ENCODE measurements around the gene MTERF2. TPM values are rescaled to one million over a fixed set of nuclear protein-coding genes. Genes with fewer than 3 reads are reported as not detected.
"Not testable (repeated sequence)": the region's sequence is repeated elsewhere in the genome, so short reads cannot be mapped to it uniquely, and the experiment has no call there.

Gene MTERF2
- 1 to 10 TPM; 6.8 to 7.9 TPM for total RNA-seq

- peak; percentile 98 for ATAC-seq (ENCODE audit: low read depth)
- no peaks in the 10 kb centered on the region for H3K9me3 Mint-ChIP-seq
- H3K27ac Mint-ChIP-seq: peak within 1 kb of the TSS; percentile 82
- H3K4me3 Mint-ChIP-seq: peak within 1 kb of the TSS; percentile 90
- H3K27me3 Mint-ChIP-seq: no peaks in the 10 kb centered on the region
- H3K4me1 Mint-ChIP-seq: peaks cover 24% of the 10 kb centered on the region
- POLR2A ChIA-PET: interaction anchor here (2.1 kb wide), 1 partner anchor 31 kb away, joined by 11 read pairs; the partner anchor contains the start of gene TMEM263
- H3K36me3 Mint-ChIP-seq: peaks cover 21% of the 10 kb centered on the region
- peak; percentile 81 for DNase-seq
Measured at GRCh38 chr12:106986625-106987389, at the start of gene MTERF2. MTERF2 (minus strand) TSS chr12:106987146; CDS start chr12:106978714, 8,432 bp downstream.

- peaks cover 6% of the 10 kb centered on the region for H3K4me1 Mint-ChIP-seq
- H3K4me3 Mint-ChIP-seq: no peak overlapping the region
- ATAC-seq (ENCODE audit: low read depth) (no peak), DNase-seq (no peak)
- no peak overlapping the region for H3K27ac Mint-ChIP-seq
- H3K27me3 Mint-ChIP-seq: no peaks in the 10 kb centered on the region
- POLR2A ChIA-PET: no interaction called here
- peaks cover 5% of the 10 kb centered on the region for H3K9me3 Mint-ChIP-seq
- peaks cover 16% of the 10 kb centered on the region for H3K36me3 Mint-ChIP-seq
Measured at GRCh38 chr12:107035733-107036132, 48.8 kb upstream of the MTERF2 start.

- ATAC-seq (ENCODE audit: low read depth) (no peak), DNase-seq (no peak)
- Mint-ChIP-seq H3K36me3 (peaks cover 13% of the 10 kb centered on the region), H3K27ac (no peak overlapping the region), H3K27me3 (no peaks in the 10 kb centered on the region), H3K4me3 (no peak overlapping the region), H3K4me1 (peaks cover 4% of the 10 kb centered on the region), H3K9me3 (peaks cover 2% of the 10 kb centered on the region)
- POLR2A ChIA-PET: no interaction called here
Measured at GRCh38 chr12:107033758-107034739, 47.1 kb upstream of the MTERF2 start.

GRCh38 chr12:107032266-107032665 lies 45.3 kb upstream of the MTERF2 start:
- no peak overlapping the region for H3K27ac Mint-ChIP-seq
- H3K4me3 Mint-ChIP-seq: no peak overlapping the region
- H3K4me1 Mint-ChIP-seq: peaks cover 4% of the 10 kb centered on the region
- POLR2A ChIA-PET: no interaction called here
- ATAC-seq (ENCODE audit: low read depth): no peak
- DNase-seq: no peak
- H3K9me3 Mint-ChIP-seq: peaks cover 1% of the 10 kb centered on the region
- H3K36me3 Mint-ChIP-seq: peaks cover 7% of the 10 kb centered on the region
- no peaks in the 10 kb centered on the region for H3K27me3 Mint-ChIP-seq

- H3K9me3 Mint-ChIP-seq: no peaks in the 10 kb centered on the region
- peaks cover 4% of the 10 kb centered on the region for H3K4me1 Mint-ChIP-seq
- POLR2A ChIA-PET: no interaction called here
- ATAC-seq (ENCODE audit: low read depth): no peak
- H3K27ac Mint-ChIP-seq: no peak overlapping the region
- H3K4me3 Mint-ChIP-seq: no peak overlapping the region
- DNase-seq: no peak
- no peaks in the 10 kb centered on the region for H3K27me3 Mint-ChIP-seq
- H3K36me3 Mint-ChIP-seq: no peaks in the 10 kb centered on the region
Measured at GRCh38 chr12:107031061-107031460, 44.1 kb upstream of the MTERF2 start.

- Mint-ChIP-seq H3K27ac (no peak overlapping the region), H3K9me3 (no peaks in the 10 kb centered on the region), H3K4me1 (peaks cover 4% of the 10 kb centered on the region), H3K27me3 (no peaks in the 10 kb centered on the region), H3K36me3 (no peaks in the 10 kb centered on the region), H3K4me3 (no peak overlapping the region)
- POLR2A ChIA-PET: no interaction called here
- DNase-seq (no peak), ATAC-seq (ENCODE audit: low read depth) (no peak)
Measured at GRCh38 chr12:107029081-107029480, 42.1 kb upstream of the MTERF2 start.

GRCh38 chr12:107027636-107028053 lies 40.7 kb upstream of the MTERF2 start:
- peaks cover 4% of the 10 kb centered on the region for H3K4me1 Mint-ChIP-seq
- POLR2A ChIA-PET: no interaction called here
- no peak for ATAC-seq (ENCODE audit: low read depth)
- H3K36me3 Mint-ChIP-seq: no peaks in the 10 kb centered on the region
- no peaks in the 10 kb centered on the region for H3K27me3 Mint-ChIP-seq
- H3K4me3 Mint-ChIP-seq: no peak overlapping the region
- no peak overlapping the region for H3K27ac Mint-ChIP-seq
- no peaks in the 10 kb centered on the region for H3K9me3 Mint-ChIP-seq
- no peak for DNase-seq

- Mint-ChIP-seq H3K9me3 (no peaks in the 10 kb centered on the region), H3K4me3 (no peak overlapping the region), H3K36me3 (no peaks in the 10 kb centered on the region), H3K27me3 (no peaks in the 10 kb centered on the region), H3K27ac (no peak overlapping the region), H3K4me1 (peaks cover 4% of the 10 kb centered on the region)
- no peak for ATAC-seq (ENCODE audit: low read depth)
- no peak for DNase-seq
- POLR2A ChIA-PET: no interaction called here
Measured at GRCh38 chr12:107026806-107027635, 40.1 kb upstream of the MTERF2 start.

- POLR2A ChIA-PET; ATAC-seq (ENCODE audit: low read depth); DNase-seq; H3K27me3 Mint-ChIP-seq; H3K9me3 Mint-ChIP-seq; H3K27ac Mint-ChIP-seq; H3K36me3 Mint-ChIP-seq; H3K4me1 Mint-ChIP-seq; H3K4me3 Mint-ChIP-seq: not testable (repeated sequence)
Measured at GRCh38 chr12:107026356-107026755, 39.4 kb upstream of the MTERF2 start.

GRCh38 chr12:107025671-107026070 lies 38.7 kb upstream of the MTERF2 start:
- no peak for ATAC-seq (ENCODE audit: low read depth)
- no peak overlapping the region for H3K4me3 Mint-ChIP-seq
- H3K27me3 Mint-ChIP-seq: no peaks in the 10 kb centered on the region
- no peak overlapping the region for H3K27ac Mint-ChIP-seq
- H3K4me1 Mint-ChIP-seq: no peaks in the 10 kb centered on the region
- H3K36me3 Mint-ChIP-seq: peaks cover 4% of the 10 kb centered on the region
- DNase-seq: no peak
- POLR2A ChIA-PET: no interaction called here
- H3K9me3 Mint-ChIP-seq: no peaks in the 10 kb centered on the region

GRCh38 chr12:107019546-107019945 lies 32.6 kb upstream of the MTERF2 start:
- POLR2A ChIA-PET: no interaction called here
- Mint-ChIP-seq H3K4me1 (no peaks in the 10 kb centered on the region), H3K4me3 (no peak overlapping the region), H3K27me3 (no peaks in the 10 kb centered on the region), H3K36me3 (peaks cover 14% of the 10 kb centered on the region), H3K27ac (no peak overlapping the region), H3K9me3 (no peaks in the 10 kb centered on the region)
- ATAC-seq (ENCODE audit: low read depth) (no peak), DNase-seq (no peak)

GRCh38 chr12:107017042-107017441 lies 30.1 kb upstream of the MTERF2 start:
- H3K27me3 Mint-ChIP-seq: no peaks in the 10 kb centered on the region
- H3K9me3 Mint-ChIP-seq: no peaks in the 10 kb centered on the region
- no peak for ATAC-seq (ENCODE audit: low read depth)
- H3K27ac Mint-ChIP-seq: no peak overlapping the region
- peaks cover 3% of the 10 kb centered on the region for H3K4me1 Mint-ChIP-seq
- POLR2A ChIA-PET: no interaction called here
- peaks cover 14% of the 10 kb centered on the region for H3K36me3 Mint-ChIP-seq
- DNase-seq: no peak
- no peak overlapping the region for H3K4me3 Mint-ChIP-seq

GRCh38 chr12:107014055-107014454 lies 27.1 kb upstream of the MTERF2 start:
- DNase-seq (no peak), ATAC-seq (ENCODE audit: low read depth) (no peak)
- H3K27ac Mint-ChIP-seq: no peak overlapping the region
- POLR2A ChIA-PET: no interaction called here
- no peaks in the 10 kb centered on the region for H3K9me3 Mint-ChIP-seq
- H3K36me3 Mint-ChIP-seq: peaks cover 5% of the 10 kb centered on the region
- H3K4me3 Mint-ChIP-seq: no peak overlapping the region
- no peaks in the 10 kb centered on the region for H3K27me3 Mint-ChIP-seq
- H3K4me1 Mint-ChIP-seq: peaks cover 3% of the 10 kb centered on the region
